Adrenal gland (tissue), 5 donors: Measurements from ENCODE around the gene NANOS3.

Experiments used
- CTCF ChIP-seq, 6 experiments: fragments of 450-650 bp in 4 of 6; fragments of 200-600 bp in 2 of 6; sonication (generic) in 1 of 6; IDR thresholded peaks; 1 replicate in 5 of 6; 2 replicates in 1 of 6; pipeline versions ENCODE4 v1.5.1 to v1.8.0; 2016 to 2021; ENCODE audit warnings: antibody characterized with exemption in 6 of 6, mild to moderate bottlenecking in 2 of 6, moderate library complexity in 1 of 6
- POLR2A ChIP-seq, 2 donors: fragments of 450-650 bp; IDR thresholded peaks; one replicate each; pipeline ENCODE4 v1.6.1; 2017; ENCODE audit warnings: antibody characterized with exemption in 2 of 2, mild to moderate bottlenecking in 2 of 2, moderate library complexity in 1 of 2
- donor health status: DM: no; HTN: no; CAD: no.

GRCh38 chr19:13868663-13869062, 8.3 kb upstream of the NANOS3 start:
- TF ChIP-seq CTCF (IDR thresholded peaks at IDR 0.05) (no peak), POLR2A (IDR thresholded peaks at IDR 0.05) (no peak)
